Erythroblast (primary cell): ENCODE data around the gene RNF213.

Source experiments
- GATA1 ChIP-seq: IDR thresholded peaks from 2 replicates; pipeline ENCODE4 v1.6.1; 2011; ENCODE audit warnings: low read depth, mild to moderate bottlenecking, control low read depth, low read length, moderate library complexity
- POLR2A ChIP-seq: IDR thresholded peaks from 2 replicates; pipeline ENCODE4 v1.6.1; 2011; ENCODE audit warnings: mild to moderate bottlenecking, low read length

GRCh38 chr17:80371196-80371595 is 110.5 kb downstream of the RNF213 start:
- TF ChIP-seq POLR2A (no peak), GATA1 (no peak)
